ENCODE results near the gene MGLL.

MGLL gene

DNA sequence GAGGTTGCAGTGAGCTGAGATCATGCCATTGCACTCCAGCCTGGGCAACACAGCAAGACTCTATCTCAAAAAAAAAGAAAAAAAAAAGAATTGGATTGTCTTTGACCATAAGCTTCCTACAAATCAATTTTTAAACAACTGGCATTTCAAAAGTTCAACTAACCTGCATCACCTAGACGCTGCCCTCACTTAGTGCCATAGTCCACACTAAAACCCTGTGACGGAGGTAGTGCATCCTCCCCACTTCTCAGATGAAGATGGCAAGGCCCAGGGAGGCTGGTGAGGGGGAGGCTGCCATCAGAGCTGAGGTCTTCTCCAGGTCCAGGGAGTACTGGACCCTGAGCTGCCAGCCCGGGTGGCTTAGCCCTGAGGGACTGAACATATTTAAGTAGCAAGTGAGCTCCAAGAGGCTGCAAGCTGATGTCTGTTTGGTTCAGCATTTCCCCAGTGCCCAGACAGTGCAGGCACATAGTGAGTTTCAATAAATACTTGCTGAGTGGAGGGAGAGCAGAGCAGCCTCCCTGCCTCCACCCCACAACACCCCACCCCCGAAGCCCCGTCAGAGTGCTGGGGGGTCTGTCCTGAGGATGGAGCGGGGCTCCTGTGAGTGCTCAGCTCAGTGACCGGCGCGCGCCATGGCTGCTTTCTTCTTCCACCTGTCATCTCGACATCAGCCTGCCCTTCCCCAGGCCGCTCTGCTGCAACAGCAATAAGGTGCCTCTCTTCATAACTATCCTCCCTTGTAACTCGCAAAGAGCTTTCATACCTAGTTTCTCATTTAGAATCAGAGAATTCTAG, 52.8 kb downstream of the MGLL start:
- H3K27ac ChIP-seq: no peak overlapping the region
- TF ChIP-seq ZFX (IDR thresholded peaks at IDR 0.05; ENCODE audit: borderline replicate concordance): no peak
- TF ChIP-seq, protein P1, sequence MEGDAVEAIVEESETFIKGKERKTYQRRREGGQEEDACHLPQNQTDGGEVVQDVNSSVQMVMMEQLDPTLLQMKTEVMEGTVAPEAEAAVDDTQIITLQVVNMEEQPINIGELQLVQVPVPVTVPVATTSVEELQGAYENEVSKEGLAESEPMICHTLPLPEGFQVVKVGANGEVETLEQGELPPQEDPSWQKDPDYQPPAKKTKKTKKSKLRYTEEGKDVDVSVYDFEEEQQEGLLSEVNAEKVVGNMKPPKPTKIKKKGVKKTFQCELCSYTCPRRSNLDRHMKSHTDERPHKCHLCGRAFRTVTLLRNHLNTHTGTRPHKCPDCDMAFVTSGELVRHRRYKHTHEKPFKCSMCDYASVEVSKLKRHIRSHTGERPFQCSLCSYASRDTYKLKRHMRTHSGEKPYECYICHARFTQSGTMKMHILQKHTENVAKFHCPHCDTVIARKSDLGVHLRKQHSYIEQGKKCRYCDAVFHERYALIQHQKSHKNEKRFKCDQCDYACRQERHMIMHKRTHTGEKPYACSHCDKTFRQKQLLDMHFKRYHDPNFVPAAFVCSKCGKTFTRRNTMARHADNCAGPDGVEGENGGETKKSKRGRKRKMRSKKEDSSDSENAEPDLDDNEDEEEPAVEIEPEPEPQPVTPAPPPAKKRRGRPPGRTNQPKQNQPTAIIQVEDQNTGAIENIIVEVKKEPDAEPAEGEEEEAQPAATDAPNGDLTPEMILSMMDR (IDR thresholded peaks at IDR 0.05): no peak

DNA sequence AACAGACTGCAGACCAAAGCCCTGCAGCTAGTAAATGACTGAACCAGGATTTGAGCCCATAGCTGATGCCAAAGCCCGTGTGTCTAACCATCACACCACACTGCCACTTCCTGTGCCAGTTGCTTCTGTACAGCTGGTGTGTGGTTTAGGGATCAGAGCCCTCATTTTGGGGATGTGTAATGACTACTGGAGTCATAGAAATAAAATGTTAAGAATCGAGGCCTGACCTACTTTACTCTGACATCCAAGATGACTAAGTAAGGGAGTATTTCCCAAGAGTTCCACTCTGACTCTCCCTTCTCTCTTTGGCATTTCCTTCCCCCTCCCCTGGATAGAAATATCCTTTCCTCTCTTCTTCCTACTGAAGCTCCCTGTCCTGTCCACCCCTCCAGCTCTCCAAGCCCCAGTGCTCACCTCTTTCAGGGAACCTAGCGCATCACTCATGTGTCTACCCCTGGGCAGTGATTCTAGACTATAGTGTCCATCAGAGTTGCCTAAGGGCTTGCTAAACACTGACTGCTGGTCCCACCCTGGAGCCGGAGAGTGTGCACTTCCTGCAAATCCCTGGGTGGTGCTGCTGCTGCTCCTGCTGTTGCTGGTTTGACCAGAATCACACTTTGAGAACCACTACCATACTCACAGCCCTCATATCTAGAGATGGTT, 53.8 kb downstream of the MGLL start:
- H3K27ac ChIP-seq: peak overlapping the region; percentile 80; the same call in 1 of the 2 replicates
- TF ChIP-seq, protein P1 (IDR thresholded peaks at IDR 0.05): no peak
- no peak for TF ChIP-seq ZFX (IDR thresholded peaks at IDR 0.05; ENCODE audit: borderline replicate concordance)

DNA sequence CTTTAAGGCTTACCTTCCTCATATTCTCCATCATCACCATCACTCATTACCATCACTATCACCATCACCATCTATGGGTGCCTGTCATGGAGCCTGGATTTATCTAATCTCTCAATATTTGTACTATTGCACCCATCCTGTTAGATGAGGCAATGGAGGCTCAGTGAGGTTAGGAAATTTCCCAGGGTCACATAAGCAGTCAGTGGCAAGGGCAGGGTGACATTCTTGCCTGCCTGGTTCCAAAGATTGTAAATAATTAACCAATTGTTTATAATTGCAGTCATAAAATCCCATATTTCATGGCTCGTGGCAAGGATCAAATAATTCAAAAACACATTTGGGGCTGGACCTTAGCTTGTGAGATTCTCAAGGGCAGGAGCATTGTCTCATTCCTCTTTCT, 55.2 kb downstream of the MGLL start:
- TF ChIP-seq, protein P1 (IDR thresholded peaks at IDR 0.05): no peak
- TF ChIP-seq ZFX (IDR thresholded peaks at IDR 0.05; ENCODE audit: borderline replicate concordance): no peak
- H3K27ac ChIP-seq: peak overlapping the region; percentile 80

DNA sequence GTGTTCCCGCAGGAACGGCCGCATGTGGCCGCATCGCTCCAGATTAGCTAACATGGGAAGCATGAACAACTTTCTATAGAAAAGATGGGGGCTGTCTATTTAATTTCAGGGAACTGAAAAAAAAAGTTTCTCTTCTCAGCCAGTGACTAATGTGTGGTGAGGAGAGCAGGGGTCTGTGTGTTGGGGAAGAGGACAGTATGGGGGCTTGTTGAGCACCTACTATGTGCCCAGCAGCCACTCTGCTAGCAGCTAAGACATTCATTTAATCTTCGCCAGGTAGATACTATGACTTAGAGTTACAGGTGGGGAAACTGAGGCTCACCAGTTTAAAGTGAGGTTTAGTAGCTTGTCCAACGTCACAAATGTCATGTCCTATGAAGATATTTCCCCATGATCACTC, 56.6 kb downstream of the MGLL start:
- TF ChIP-seq, protein P1 (IDR thresholded peaks at IDR 0.05): no peak
- TF ChIP-seq ZFX (IDR thresholded peaks at IDR 0.05; ENCODE audit: borderline replicate concordance): no peak
- H3K27ac ChIP-seq: no peak overlapping the region

DNA sequence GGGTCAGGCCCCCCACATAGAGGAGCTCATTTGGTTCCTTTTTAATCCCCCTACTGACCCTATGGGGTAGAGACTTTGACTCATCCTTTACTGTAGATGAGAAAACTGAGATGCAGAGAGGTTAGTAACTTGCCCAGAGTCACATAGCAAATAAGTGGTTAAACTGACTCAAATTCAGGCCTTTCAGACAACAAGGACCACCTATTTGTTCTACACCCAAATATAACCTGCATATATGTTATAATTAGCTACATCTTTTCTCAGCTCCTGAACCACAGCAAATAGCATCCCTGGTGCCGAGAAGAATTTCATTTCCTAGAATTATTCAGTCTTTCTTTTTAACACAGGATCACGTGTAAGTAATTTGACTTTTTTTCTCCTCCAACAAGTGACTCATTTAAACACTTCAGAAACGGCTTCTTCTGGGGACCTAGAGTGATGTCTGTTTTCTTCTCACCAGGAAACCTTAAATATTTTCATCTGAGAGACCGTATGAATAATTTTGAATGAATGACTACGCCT, 57.4 kb downstream of the MGLL start:
- no peak overlapping the region for H3K27ac ChIP-seq
- TF ChIP-seq, protein P1 (IDR thresholded peaks at IDR 0.05): no peak
- no peak for TF ChIP-seq ZFX (IDR thresholded peaks at IDR 0.05; ENCODE audit: borderline replicate concordance)

DNA sequence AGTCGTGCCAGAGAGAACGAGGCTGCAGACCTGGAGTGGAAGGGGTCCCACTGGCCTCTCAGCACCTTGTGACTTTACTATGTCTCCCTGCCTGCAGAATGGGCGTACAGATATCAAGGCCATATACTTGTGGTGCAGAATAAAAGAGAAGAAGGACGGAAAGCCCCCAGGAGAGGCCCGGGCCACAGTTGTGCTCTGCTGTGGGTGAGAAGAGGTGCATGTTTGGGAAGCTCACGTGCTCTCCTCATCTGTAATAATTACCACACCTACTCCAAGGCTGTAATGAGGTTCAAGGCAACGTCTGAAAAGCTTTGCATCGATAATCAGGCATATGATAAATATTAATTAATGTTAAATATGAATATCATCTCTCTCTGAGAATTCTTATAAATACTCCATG, 58.0 kb downstream of the MGLL start:
- no peak overlapping the region for H3K27ac ChIP-seq
- TF ChIP-seq, protein P1 (IDR thresholded peaks at IDR 0.05): no peak
- no peak for TF ChIP-seq ZFX (IDR thresholded peaks at IDR 0.05; ENCODE audit: borderline replicate concordance)

DNA sequence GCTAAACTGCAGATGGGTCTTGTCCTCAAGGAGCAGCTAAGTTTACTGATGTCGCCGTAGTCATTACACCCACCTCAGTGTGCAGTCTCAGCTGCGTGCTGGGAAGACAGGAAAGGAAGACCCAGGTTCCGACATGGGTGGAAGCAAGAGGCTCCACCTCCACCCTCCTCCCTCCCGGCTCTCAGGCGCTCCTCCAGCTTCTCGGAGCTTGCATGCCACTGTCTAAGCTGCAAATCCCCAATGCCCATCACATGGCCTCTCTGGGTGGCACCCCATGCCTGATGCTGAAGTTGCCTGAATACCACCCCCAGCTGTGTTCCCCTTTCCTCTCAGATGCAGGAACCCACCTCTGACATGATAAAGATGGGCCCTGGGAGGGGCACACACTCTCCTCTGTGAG, 58.5 kb downstream of the MGLL start:
- no peak for TF ChIP-seq ZFX (IDR thresholded peaks at IDR 0.05; ENCODE audit: borderline replicate concordance)
- TF ChIP-seq, protein P1 (IDR thresholded peaks at IDR 0.05): no peak
- H3K27ac ChIP-seq: no peak overlapping the region

Data from 22Rv1 (cell line).